ENCODE results near the gene MYO1E. TPM values are rescaled to one million over a fixed set of nuclear protein-coding genes. Genes with fewer than 3 reads are reported as not detected.

MYO1E gene
- total and polyA plus RNA-seq, 2 of the 8 experiments (the other 6 are each of a cell fraction or from before 2014, with no cell fraction given), result 19.6 to 142 TPM

DNA sequence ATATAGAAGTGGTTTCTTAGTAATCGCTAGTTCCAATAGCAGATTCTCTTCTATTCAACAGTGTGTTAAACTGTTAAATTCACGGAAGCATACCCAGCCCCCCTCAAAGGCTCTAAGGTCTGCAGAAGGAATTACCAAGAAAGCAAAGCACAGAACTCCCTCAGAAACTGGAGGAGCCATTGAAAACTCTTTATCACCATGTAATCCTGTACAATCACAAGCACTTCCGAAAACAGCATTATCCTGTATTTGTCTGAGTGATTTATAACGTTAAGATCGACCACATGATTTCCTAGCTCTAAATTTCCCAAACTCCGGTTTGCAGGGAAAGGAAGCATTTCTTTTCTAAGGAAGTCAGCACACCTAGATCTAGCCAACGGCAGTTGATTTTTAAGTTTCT, 20.0 kb downstream of the MYO1E start (continued):
- no peak for TF ChIP-seq EZH2 (IDR thresholded peaks at IDR 0.05; ENCODE audit: low read depth, low read length, severe bottlenecking)
- TF ChIP-seq JUND (IDR thresholded peaks at IDR 0.05; ENCODE audit: low read length), result no peak
- no peak for TF ChIP-seq POLR2AphosphoS5 (IDR thresholded peaks at IDR 0.05; ENCODE audit: low read depth, low read length)
